CD4-positive, alpha-beta T cell (primary cell): ENCODE data around the gene ANGPTL5. TPM values are rescaled to one million over a fixed set of nuclear protein-coding genes. Genes with fewer than 3 reads are reported as not detected.

Experiments used
- ATAC-seq: fragments of 200-7000 bp; cut with Tn5 transposase; one replicate; pipeline ENCODE4 v1.10.0; 2022; ENCODE audit warnings: mild to moderate bottlenecking; ENCODE audit not compliant: poor library complexity
- CTCF ChIA-PET: fragments of 350-600 bp; sonication (Branson Sonifier 250); formaldehyde crosslinking; loops from one replicate; lab custom pipeline; 2021; ENCODE audit warnings: antibody characterized with exemption, inconsistent platforms; lab: Charles Lee
- POLR2A ChIA-PET: fragments of 350-600 bp; sonication (Branson Sonifier 250); formaldehyde crosslinking; loops from one replicate; lab custom pipeline; 2021; ENCODE audit warnings: antibody characterized with exemption, inconsistent platforms; lab: Charles Lee
- DNase-seq, 14 experiments: peaks; one replicate each; pipeline ENCODE4 v3.0.0-alpha.2; 2013 to 2020; ENCODE audit warnings: mixed read lengths in 2 of 14
- H3K27ac ChIP-seq, 2 donors: one replicate each; pipeline versions ENCODE4 v1.5.1 to v1.7.0; 2013; ENCODE audit warnings: low read length in 2 of 2, low read depth in 1 of 2, mild to moderate bottlenecking in 1 of 2
- H3K27me3 ChIP-seq, 2 experiments: 1 replicate in 1 of 2; 2 replicates in 1 of 2; pipeline versions ENCODE4 v1.6.1 to v1.7.0; 2013; ENCODE audit warnings: low read length in 2 of 2, control low read depth in 1 of 2, mild to moderate bottlenecking in 1 of 2, moderate library complexity in 1 of 2; ENCODE audit not compliant: insufficient read depth in 2 of 2, control insufficient read depth in 1 of 2
- H3K36me3 ChIP-seq: one replicate; pipeline ENCODE4 v1.6.1; 2013; ENCODE audit warnings: low read length, control low read depth; ENCODE audit not compliant: insufficient read depth
- H3K4me1 ChIP-seq: one replicate; pipeline ENCODE4 v1.6.1; 2013; ENCODE audit warnings: low read length, control low read depth; ENCODE audit not compliant: insufficient read depth
- H3K4me3 ChIP-seq: one replicate; pipeline ENCODE4 v1.5.1; 2013; ENCODE audit warnings: mild to moderate bottlenecking, low read length, moderate library complexity
- H3K9me3 ChIP-seq, 2 experiments: 1 replicate in 1 of 2; 2 replicates in 1 of 2; pipeline versions ENCODE4 v1.6.1 to v1.7.0; 2013; ENCODE audit warnings: low read length in 2 of 2, mild to moderate bottlenecking in 2 of 2, control low read depth in 1 of 2, moderate library complexity in 1 of 2; ENCODE audit not compliant: control insufficient read depth in 1 of 2, insufficient read depth in 1 of 2
- H3K27ac Mint-ChIP-seq: one replicate; pipeline ENCODE4 v1.8.0; 2020; ENCODE audit warnings: mixed read lengths
- H3K27me3 Mint-ChIP-seq: one replicate; pipeline ENCODE4 v1.8.0; 2021; ENCODE audit warnings: mixed read lengths
- H3K36me3 Mint-ChIP-seq: one replicate; pipeline ENCODE4 v1.8.0; 2021; ENCODE audit warnings: low read depth, mixed read lengths
- H3K4me1 Mint-ChIP-seq: one replicate; pipeline ENCODE4 v1.8.0; 2021; ENCODE audit warnings: low read depth, mixed read lengths
- H3K4me3 Mint-ChIP-seq: one replicate; pipeline ENCODE4 v1.8.0; 2020; ENCODE audit warnings: mild to moderate bottlenecking, mixed read lengths
- H3K9me3 Mint-ChIP-seq: one replicate; pipeline ENCODE4 v1.8.0; 2020; ENCODE audit warnings: mixed read lengths
- intact Hi-C, 2 experiments: fragments of 100-400 bp; cut with DNase I in 1 of 2; cut with micrococcal nuclease in 1 of 2; formaldehyde crosslinking; loops; one replicate each; pipeline versions ENCODE4 v1.15.1 to v1.9.0; 2023 to 2025; cut with DNase I, micrococcal nuclease
- total RNA-seq, 174 experiments: library from RNA in 2 of 174; stranded (reverse) in 2 of 174; gene quantifications; one replicate each; pipeline ENCODE4 v1.2.3 and lab custom pipeline; 2021 to 2026
- TF ChIP-seq, protein P1 (sequence below): fragments of 200-600 bp; IDR thresholded peaks from one replicate; pipeline ENCODE4 v1.8.0; 2022; ENCODE audit warnings: antibody characterized with exemption, mild to moderate bottlenecking

ANGPTL5 gene
- total RNA-seq, 2 experiments from 2014 or later = not detected

DNA sequence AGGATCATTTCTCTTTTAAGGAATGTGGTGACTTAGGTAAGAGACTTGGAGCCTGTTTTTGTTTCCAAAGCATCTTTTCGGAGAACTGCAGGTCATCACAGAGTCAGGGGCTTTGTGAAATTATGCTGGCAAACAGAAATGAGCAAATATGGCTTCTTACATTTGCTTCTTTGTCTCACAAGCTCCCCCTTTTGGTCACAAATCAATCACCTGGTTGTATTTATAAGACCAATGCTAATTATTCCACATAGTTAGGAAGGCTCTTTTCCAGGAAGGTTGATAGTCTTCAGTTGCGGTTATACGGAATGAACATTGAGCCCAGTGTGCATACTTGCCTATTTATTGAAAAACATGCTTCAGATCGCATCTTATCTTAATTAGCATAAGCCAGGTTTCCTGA, 36.1 kb downstream of the ANGPTL5 start:
- POLR2A ChIA-PET = no interaction called here
- Mint-ChIP-seq H3K9me3 (no peaks in the 10 kb centered on the region), H3K36me3 (no peaks in the 10 kb centered on the region), H3K4me3 (no peak overlapping the region), H3K27me3 (peaks cover 60% of the 10 kb centered on the region), H3K4me1 (no peaks in the 10 kb centered on the region), H3K27ac (no peak overlapping the region)
- intact Hi-C loops = no loop called here
- no peak overlapping the region for H3K4me3 ChIP-seq
- DNase-seq (peak in 3 of 14 experiments; percentile 3 to 16 (median 4)), ATAC-seq (no peak)
- H3K9me3 ChIP-seq = no peaks in the 10 kb centered on the region
- H3K36me3 ChIP-seq = no peaks in the 10 kb centered on the region
- H3K27ac ChIP-seq = no peak overlapping the region
- CTCF ChIA-PET = interaction anchor here (0.5 kb wide), 1 partner anchor 329 kb away, joined by 3 read pairs; no protein-coding TSS in a partner anchor
- TF ChIP-seq, protein P1, sequence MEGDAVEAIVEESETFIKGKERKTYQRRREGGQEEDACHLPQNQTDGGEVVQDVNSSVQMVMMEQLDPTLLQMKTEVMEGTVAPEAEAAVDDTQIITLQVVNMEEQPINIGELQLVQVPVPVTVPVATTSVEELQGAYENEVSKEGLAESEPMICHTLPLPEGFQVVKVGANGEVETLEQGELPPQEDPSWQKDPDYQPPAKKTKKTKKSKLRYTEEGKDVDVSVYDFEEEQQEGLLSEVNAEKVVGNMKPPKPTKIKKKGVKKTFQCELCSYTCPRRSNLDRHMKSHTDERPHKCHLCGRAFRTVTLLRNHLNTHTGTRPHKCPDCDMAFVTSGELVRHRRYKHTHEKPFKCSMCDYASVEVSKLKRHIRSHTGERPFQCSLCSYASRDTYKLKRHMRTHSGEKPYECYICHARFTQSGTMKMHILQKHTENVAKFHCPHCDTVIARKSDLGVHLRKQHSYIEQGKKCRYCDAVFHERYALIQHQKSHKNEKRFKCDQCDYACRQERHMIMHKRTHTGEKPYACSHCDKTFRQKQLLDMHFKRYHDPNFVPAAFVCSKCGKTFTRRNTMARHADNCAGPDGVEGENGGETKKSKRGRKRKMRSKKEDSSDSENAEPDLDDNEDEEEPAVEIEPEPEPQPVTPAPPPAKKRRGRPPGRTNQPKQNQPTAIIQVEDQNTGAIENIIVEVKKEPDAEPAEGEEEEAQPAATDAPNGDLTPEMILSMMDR = no peak
- peaks cover 0 to 4% of the 10 kb centered on the region in 2 experiments for H3K27me3 ChIP-seq
- no peaks in the 10 kb centered on the region for H3K4me1 ChIP-seq

DNA sequence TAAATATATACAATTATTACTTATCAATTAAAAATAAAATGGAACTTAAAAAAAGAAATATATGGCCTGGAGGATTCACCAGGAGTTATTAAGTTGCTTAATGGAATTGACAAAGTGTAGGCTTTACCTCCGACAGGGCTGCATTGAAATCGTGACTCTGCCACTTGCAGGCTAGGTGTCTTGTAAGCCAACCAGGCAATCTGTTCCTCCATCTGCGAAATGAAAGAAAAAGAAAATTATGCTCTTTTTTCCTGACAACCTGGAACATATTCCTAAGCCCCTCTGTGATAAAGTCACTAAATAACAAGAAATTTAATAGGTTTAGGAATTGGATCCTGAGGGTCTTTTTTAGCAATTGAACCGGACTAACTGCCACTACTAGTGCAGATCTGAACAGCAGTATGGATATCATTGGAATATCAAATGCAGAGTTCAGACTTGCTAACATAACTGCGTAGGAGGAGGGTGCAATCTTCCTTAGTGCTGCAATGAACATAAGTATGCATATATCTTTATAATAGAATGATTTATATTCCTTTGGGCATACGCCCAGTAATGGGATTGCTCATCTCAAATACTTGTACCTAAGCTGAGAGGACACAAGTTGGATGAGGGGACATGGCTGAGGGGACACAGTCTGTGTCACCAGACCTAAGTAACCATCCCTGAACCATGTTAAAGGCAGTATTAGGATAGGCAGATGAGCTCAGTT, 44.0 kb downstream of the ANGPTL5 start:
- intact Hi-C loops = no loop called here
- Mint-ChIP-seq H3K27ac (no peak overlapping the region), H3K9me3 (no peaks in the 10 kb centered on the region), H3K4me3 (no peak overlapping the region), H3K4me1 (no peaks in the 10 kb centered on the region), H3K36me3 (no peaks in the 10 kb centered on the region), H3K27me3 (peaks cover 17% of the 10 kb centered on the region)
- Histone ChIP-seq H3K4me3 (no peak overlapping the region), H3K9me3 (no peaks in the 10 kb centered on the region), H3K27ac (no peak overlapping the region), H3K4me1 (no peaks in the 10 kb centered on the region), H3K36me3 (no peaks in the 10 kb centered on the region), H3K27me3 (no peaks in the 10 kb centered on the region)
- TF ChIP-seq, protein P1 = no peak
- ChIA-PET POLR2A (no interaction called here), CTCF (no interaction called here)
- no peak for ATAC-seq
- DNase-seq = no peak

DNA sequence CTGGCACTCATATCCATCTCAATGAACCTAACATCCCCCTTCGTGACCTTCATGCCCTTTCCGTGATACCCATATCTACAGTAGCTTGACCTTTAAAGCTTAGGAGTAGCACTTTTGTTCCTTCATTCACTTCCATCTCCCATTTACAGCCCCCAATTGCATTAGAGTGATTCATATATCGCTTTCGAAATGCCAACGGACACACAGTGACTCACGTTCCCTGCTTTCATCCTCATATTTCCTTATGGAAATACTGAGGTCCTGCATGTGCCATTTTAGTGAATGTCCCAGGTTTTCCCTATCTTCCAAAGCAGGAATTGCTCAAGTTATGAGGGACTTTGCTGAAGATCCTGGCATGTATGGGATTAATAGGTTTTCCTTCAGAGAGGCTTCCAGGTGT, 45.8 kb downstream of the ANGPTL5 start:
- Histone ChIP-seq H3K4me3 (no peak overlapping the region), H3K36me3 (no peaks in the 10 kb centered on the region), H3K27ac (no peak overlapping the region), H3K9me3 (no peaks in the 10 kb centered on the region), H3K4me1 (no peaks in the 10 kb centered on the region), H3K27me3 (no peaks in the 10 kb centered on the region)
- H3K27ac Mint-ChIP-seq = no peak overlapping the region
- ATAC-seq (no peak), DNase-seq (no peak)
- intact Hi-C loops = no loop called here
- TF ChIP-seq, protein P1 = no peak
- H3K4me1 Mint-ChIP-seq = no peaks in the 10 kb centered on the region
- no peak overlapping the region for H3K4me3 Mint-ChIP-seq
- no peaks in the 10 kb centered on the region for H3K9me3 Mint-ChIP-seq
- ChIA-PET POLR2A (no interaction called here), CTCF (no interaction called here)
- no peaks in the 10 kb centered on the region for H3K36me3 Mint-ChIP-seq
- H3K27me3 Mint-ChIP-seq = peaks cover 5% of the 10 kb centered on the region
